ENCODE results near the gene HMGB1. TPM values are rescaled to one million over a fixed set of nuclear protein-coding genes. Genes with fewer than 3 reads are reported as not detected.

The HMGB1 gene
- total and polyA plus RNA-seq, 2 of the 13 experiments (the other 11 are each of a cell fraction or from before 2014, with no cell fraction given): 115 to 584 TPM

DNA sequence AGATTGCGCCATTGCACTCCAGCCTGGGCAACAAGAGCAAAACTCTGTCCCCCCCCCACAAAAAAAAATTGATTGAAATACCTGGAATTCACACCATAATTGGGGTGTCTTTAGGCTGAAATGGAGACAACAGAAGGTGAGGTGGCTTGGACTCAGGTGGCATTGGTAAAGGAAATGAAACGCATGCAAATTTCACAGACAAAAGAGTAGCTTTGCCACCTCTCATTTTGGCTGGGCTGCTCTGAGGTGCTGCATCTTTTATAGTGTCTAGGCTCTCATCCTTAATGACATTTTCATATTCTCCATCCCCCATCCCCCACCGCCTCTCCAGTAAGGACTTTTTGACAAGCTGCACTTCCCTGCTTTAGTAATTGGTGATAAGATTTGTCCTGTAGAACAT lies 36.5 kb downstream of the HMGB1 start:
- no peaks in the 10 kb centered on the region for H3K36me3 ChIP-seq (replicated peaks in 1 of 2; ENCODE audit: control insufficient read depth in 1 of 2, insufficient read depth in 2 of 2, low read length in 2 of 2)
- ATAC-seq (no peak), DNase-seq (ENCODE audit: low spot score) (no peak), FAIRE-seq (no peak)
- no peak overlapping the region for H3K4me3 ChIP-seq (replicated peaks in 1 of 3; ENCODE audit: insufficient read depth in 1 of 3, low read depth in 2 of 3, low read length in 3 of 3)
- H3K4me2 ChIP-seq (ENCODE audit: low read depth, low read length): no peak overlapping the region
- H3K27me3 ChIP-seq (ENCODE audit: control insufficient read depth in 1 of 2, insufficient read depth in 2 of 2, low read length in 2 of 2): peaks cover 5 to 13% of the 10 kb centered on the region in 2 experiments; a peak in 3 of 5 replicates
- in situ Hi-C loops (cut with HindIII; ENCODE audit: extremely low pct_ligation_motif_present, low pct_unique_long_range_greater_than_20kb): no loop called here
- no peak overlapping the region for H2AFZ ChIP-seq (ENCODE audit: low read length)
- H3K79me2 ChIP-seq (ENCODE audit: insufficient read depth, low read length): no peaks in the 10 kb centered on the region
- POLR2A ChIA-PET: no interaction called here
- CTCF ChIA-PET (ENCODE audit: low intra/inter-chr PET ratio, low total read pairs): no interaction called here
- H3K4me1 ChIP-seq (ENCODE audit: insufficient read depth, low read length): peaks cover 1% of the 10 kb centered on the region; the same call in 1 of the 2 replicates
- no peak overlapping the region for H3K9ac ChIP-seq (ENCODE audit: insufficient read depth, low read depth, low read length)
- intact Hi-C loops (cut with micrococcal nuclease; ENCODE audit: unreplicated experiment): no loop called here
- no peaks in the 10 kb centered on the region for H3K9me3 ChIP-seq (ENCODE audit: low read length)
- H3K27ac ChIP-seq (ENCODE audit: extremely low read length, insufficient read depth, low read length): no peak overlapping the region
- BruUV-seq (replicated peaks): no TSS peak
- TF ChIP-seq, protein P1, sequence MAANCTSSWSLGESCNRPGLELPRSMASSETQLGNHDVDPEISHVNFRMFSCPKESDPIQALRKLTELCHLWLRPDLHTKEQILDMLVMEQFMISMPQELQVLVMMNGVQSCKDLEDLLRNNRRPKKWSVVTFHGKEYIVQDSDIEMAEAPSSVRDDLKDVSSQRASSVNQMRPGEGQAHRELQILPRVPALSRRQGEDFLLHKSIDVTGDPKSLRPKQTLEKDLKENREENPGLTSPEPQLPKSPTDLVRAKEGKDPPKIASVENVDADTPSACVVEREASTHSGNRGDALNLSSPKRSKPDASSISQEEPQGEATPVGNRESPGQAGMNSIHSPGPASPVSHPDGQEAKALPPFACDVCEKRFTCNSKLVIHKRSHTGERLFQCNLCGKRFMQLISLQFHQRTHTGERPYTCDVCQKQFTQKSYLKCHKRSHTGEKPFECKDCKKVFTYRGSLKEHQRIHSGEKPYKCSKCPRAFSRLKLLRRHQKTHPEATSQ (CRISPR knock-in tag; IDR thresholded peaks at IDR 0.05; ENCODE audit: borderline replicate concordance): no peak
- TF ChIP-seq, protein P2, sequence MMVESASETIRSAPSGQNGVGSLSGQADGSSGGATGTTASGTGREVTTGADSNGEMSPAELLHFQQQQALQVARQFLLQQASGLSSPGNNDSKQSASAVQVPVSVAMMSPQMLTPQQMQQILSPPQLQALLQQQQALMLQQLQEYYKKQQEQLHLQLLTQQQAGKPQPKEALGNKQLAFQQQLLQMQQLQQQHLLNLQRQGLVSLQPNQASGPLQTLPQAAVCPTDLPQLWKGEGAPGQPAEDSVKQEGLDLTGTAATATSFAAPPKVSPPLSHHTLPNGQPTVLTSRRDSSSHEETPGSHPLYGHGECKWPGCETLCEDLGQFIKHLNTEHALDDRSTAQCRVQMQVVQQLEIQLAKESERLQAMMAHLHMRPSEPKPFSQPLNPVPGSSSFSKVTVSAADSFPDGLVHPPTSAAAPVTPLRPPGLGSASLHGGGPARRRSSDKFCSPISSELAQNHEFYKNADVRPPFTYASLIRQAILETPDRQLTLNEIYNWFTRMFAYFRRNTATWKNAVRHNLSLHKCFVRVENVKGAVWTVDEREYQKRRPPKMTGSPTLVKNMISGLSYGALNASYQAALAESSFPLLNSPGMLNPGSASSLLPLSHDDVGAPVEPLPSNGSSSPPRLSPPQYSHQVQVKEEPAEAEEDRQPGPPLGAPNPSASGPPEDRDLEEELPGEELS (CRISPR knock-in tag; IDR thresholded peaks at IDR 0.05): no peak
- TF ChIP-seq, protein P3, sequence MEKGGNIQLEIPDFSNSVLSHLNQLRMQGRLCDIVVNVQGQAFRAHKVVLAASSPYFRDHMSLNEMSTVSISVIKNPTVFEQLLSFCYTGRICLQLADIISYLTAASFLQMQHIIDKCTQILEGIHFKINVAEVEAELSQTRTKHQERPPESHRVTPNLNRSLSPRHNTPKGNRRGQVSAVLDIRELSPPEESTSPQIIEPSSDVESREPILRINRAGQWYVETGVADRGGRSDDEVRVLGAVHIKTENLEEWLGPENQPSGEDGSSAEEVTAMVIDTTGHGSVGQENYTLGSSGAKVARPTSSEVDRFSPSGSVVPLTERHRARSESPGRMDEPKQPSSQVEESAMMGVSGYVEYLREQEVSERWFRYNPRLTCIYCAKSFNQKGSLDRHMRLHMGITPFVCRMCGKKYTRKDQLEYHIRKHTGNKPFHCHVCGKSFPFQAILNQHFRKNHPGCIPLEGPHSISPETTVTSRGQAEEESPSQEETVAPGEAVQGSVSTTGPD (CRISPR knock-in tag; IDR thresholded peaks at IDR 0.05): no peak
- no peaks in the 10 kb centered on the region for H4K20me1 ChIP-seq (ENCODE audit: insufficient read depth, low read length)
- WGBS (ENCODE audit: low lambda C conversion rate): 58% methylated on average over 3 of the region's 3 CpGs

All from HepG2 (cell line).